ENCODE results near the gene NMNAT2.

The NMNAT2 gene

DNA sequence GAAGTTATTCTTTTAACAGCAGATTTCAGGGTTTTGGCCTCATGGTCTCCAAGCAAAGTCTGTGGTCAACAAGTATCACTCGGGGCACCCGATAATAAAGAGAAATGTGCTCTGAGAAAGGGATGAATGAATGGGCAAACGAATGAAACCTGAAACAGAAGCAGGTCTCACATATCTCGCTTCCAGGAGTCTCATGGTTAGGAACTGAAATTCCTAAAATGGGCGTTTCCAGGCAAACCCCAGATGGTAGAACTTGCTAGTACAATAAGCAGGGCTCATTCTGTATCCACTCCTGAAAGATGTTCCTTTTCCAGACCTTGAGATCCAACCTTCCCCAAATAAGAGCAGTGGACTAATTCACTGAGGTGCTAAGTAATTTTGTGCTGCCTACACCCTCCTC lies 144.9 kb downstream of the NMNAT2 start:
- FAIRE-seq = no peak
- DNase-seq (ENCODE audit: insufficient read length, low spot score) = no peak

DNA sequence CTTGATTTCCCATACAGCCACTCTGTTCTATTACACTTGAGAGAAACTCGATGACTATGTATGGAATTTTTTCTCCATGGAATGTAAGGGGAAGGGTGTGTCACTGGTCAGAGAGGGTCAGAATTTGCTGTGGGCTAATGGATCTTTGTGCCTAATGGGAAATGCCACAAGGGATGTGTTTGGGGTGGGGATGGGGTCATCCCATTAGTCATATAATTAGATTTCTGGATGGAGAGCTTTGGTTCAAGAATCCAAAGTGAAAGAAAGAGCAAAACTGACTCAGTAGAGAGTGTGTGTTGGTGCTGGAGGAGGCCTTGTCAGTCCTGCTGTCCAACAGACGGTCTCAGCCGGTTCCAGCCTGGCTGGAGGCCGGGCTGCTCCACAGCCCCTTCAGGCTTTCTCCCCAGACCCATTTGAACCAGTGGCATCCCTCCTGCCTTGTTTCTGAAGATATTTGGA lies 145.8 kb downstream of the NMNAT2 start:
- no peak for DNase-seq (ENCODE audit: insufficient read length, low spot score)
- no peak for FAIRE-seq

DNA sequence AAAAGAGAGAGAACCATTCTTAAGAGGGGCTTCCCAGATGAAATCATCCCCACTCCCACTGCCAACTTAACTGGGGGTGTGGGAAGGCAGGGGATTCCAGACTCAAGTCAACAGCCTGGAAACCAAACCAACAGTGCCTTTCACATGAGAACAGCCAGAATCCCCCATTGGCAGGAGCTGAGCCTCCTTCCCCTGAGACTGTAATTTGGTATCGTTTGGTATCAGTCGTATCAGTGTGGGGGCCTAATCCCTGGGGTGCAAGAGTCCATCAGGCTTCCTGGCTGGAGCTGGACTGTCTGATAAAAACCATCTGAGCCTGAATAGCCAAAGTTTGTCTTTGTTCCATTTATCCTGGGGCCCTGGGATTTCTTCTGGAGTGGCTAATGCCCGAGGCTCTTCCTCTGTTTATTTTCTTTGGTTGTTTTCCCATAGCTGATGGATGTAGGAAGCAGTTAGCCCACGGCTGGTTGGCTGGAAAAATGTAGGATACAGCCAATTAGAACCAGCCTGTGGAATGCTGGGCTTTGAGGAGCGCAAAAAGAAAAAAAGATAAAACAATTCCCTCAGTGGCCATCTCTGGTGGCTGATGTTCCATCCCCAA lies 147.5 kb downstream of the NMNAT2 start:
- no peak for FAIRE-seq
- DNase-seq (ENCODE audit: insufficient read length, low spot score) = no peak

DNA sequence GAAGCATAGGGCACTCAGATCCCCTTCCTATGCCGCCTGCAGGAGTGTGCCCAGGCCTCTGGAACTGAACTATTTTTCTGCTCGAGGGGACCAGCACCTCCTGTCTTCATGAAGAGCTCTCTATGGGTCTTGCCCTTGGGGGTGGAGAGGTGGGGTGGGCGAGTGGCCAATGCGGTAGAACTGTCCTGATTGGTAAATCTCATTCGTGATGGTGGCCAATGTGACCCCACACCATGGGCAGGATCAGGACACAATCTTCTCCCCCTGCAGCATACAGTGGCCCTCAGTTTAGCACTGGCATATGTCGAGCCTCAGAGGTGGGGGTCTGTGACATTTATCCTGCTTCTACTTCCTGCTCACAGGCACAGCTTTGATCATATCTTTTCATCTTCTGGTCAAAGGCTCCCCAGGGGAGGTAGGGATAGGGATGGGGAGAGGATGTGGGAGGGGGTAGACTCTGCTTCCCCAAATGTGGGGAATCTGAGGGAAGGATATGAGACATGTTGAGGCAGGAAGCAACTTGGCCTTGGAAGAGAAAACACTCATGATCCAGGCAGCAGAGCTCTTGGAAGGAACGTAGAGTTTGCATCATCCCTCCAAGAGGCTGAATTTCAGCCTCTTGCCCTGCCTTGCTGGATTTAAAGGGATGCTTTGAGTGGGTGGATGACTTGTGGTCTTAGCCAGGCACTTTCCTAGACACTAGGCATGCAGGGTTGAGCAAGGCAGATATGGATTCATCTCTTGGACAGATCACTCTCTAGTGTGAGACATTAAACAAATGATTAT lies 150.3 kb downstream of the NMNAT2 start:
- FAIRE-seq (no peak), DNase-seq (ENCODE audit: insufficient read length, low spot score) (no peak)

DNA sequence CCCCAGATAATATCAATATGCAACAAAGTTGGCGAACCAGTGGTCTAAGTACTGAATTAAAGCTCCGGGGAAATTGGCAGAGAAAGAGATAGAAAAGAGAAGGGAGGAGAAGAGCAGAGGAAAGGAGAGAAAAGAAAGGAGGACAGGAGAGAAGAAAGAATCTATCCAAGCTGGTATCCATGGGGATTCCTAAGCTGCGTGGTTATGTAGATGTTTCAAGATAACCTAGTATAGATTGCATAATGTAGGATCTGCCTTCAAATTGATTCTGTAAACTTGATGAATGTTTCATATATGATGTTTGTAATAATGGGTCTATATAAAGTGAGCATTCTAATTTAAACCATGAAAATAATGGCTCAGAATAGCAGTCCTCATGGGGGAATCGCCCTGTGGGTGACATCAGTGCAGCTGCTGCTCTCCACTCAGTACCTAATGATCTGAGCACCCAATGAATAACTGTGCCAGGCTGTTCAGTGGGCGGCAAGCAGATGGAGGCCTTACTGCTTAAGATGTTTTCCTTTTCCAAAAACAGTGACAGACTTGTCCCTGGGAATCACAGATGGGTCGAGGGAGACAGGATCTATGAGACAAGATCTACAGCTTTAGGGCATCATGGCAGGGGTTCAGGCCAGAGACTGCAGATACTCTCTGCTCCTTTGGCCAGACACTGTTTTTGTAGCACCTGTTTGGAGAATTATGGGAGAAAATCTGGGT lies 154.1 kb downstream of the NMNAT2 start:
- no peak for FAIRE-seq
- no peak for DNase-seq (ENCODE audit: insufficient read length, low spot score)

DNA sequence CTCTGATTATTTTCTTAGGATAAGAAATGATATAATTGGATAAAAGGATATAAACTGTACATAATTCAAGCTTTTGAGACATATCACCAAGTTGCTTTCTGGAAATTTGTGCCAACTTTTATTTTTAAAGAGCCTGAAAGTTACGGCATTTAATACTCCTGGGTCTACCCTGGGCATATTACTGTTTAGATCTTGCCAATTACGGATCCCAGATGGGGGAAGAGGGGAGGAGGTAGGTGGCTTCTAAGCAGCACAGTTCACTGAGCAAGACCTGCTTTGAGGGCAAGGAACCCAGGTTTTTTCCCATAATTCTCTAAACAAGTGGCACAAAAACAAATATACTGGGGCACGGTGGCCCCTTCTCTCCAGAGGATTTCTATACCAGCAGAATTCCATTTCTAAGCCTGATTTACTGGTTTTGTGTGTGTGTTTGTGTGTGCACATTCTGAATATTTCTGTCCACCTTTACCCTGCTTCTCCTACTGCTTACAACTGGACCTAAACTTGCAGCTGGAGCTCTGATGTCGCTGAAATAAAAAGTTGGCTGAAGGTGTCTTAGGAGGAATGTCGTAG lies 155.5 kb downstream of the NMNAT2 start:
- FAIRE-seq (no peak), DNase-seq (ENCODE audit: insufficient read length, low spot score) (no peak)

DNA sequence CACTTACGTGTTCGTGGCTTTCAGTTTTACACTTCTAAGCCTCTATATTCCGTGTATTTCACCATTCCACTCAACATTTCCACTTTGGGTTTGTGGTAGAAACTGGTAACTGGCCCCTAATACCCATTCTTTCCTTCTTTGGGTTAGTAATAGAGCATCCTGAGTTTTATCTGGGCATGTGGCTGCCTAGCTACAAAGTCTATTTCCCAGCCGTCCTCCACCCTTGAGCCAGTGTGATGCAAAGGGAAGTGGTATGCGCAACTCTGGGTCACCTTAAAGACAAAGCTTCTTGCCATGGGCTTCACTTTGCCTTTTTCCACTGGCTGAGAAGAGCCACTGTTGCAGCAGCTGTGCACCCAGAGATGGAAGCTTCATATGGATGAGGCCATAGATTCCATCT lies 158.3 kb downstream of the NMNAT2 start:
- DNase-seq (ENCODE audit: insufficient read length, low spot score) (no peak), FAIRE-seq (no peak)

DNA sequence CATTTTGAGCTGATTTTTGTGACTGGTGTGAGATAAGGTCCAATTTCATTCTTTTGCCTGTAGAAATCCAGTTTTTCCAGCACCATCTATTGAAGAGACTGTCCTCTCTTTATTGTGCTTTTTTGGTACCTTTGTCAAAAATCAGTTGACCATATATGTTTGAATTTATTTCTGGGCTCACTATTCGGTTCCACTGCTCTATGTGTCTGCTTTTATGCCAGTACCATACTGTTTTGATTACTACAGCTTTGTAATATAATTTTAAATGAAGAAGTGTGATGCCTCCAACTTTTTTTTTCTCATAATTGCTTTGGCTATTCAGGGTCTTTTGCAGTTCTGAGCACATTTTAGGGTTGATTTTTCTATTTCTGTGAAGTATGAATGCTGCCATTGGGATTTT lies 163.1 kb downstream of the NMNAT2 start:
- DNase-seq (ENCODE audit: insufficient read length, low spot score) (no peak), FAIRE-seq (no peak)

DNA sequence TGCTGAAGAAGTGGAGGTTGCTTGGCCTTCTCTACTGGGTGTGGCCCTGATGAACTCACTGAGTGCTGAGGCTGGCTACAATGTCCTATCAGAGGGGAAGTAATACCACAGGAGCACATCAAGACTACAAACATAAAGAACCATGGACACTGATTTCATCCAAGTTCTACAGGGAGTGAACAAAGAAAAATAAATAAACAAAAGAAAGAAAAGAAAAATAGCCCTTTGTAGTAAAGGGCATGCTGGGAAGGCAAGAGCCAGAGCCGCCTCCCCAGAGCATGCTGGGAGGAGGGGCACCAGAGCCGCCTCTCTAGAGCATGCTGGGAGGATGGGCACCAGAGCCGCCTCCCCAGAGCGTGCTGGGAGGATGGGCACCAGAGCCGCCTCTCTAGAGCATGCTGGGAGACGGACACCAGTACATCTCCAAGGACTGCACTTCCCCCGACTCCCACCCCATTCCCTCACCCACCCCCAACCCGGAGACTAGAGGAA lies 166.2 kb downstream of the NMNAT2 start:
- FAIRE-seq (no peak), DNase-seq (ENCODE audit: insufficient read length, low spot score) (no peak)

DNA sequence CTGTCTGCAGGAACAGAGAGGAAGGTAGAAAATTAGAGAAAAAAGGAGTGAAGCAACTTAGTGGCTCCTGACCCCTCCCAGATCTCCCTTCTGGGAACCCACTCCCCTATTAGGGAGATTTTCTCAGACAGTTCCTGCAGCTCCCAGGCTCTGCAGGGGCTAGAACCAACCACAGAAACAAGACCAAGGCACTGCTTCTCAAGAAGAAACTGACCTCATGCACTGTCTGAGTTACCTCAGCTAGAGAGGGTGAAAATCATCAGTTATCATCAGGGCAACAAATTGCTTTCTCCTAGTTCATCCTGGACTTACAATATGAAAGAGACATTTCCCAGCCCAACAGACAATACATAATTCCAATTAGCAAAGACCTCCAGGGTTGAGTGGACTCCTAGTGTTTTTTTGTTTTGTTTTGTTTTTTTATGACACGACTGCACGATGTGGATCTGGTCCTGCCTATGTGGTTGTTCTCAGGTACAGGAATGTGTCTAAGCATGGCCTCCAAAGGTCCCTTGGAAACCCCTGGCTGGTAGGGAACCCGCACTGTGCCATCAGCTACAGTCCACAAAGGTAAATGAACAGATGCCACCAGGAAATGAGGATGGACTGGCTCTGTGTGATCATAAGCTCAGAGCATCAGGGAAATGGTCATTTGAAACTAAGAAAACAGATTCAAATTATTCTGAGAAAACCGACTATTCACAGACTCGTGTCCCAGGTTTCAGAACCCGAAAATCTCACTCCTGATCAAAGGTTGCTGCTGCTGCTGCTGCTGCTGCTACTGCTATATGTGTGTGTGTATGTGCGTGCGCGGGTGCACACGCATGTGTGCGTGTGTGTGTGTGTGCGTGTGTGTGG lies 166.8 kb downstream of the NMNAT2 start:
- FAIRE-seq = no peak

DNA sequence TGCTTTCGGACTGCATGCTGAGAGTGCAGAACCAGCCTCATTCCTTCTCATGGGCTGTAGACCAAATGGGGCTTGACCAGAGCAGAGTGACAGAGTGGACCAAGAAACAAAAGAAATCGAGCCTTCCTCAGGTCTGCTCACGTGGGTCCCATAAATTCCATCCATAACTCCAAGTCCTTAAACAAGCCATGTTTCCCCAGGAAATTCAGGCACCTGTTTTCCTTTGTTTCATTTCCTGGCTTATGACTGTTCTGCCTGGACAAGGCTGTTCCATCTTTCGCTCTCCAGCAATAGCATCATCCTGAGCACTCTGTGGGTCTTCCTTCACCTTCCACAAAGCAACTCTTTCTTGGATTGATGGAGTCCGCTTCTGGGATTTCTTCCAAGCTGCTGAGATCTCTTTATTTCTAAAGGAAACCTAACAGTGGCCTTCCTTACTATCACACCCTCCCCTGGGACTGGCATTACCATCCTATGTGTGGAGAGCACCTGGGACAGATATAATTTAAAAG lies 168.2 kb downstream of the NMNAT2 start:
- FAIRE-seq (no peak), DNase-seq (ENCODE audit: insufficient read length, low spot score) (no peak)

More for the DNA sequence above, 166.8 kb downstream of the NMNAT2 start:
- no peak for DNase-seq (ENCODE audit: insufficient read length, low spot score)

DNA sequence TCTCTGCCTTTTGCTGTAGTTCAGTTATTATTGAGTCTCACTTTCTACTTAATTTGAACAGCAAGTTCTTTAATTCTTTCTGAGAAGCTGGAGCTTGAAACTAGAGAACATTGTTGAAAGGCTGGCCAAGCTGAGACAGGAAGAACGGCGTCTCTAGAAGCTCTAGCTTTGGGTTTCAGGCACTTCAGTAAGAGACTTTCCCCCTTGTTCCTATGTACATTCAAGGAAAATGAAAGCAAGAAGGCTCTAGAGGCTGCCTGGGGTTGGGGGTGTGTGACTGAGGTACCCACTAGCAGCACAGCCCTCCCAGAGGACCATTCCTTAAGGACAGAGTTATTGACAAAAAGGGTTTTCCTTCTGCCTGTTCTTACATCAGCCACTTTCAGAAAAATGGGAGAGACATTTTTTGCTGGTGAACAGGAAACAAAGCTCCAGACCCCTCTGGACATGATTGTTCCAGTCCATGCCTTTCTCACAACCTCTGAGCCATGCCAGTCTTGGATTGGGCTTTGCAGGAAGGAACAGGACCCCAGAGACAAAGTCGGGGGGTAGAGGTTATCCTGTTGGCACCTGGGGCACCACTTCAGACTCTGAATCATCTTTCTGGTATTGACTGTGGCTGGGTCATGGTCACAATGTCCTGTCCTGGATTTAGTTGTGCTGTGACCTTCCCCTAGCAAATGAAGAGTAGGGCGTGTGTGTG lies 169.0 kb downstream of the NMNAT2 start:
- FAIRE-seq (no peak), DNase-seq (ENCODE audit: insufficient read length, low spot score) (no peak)

DNA sequence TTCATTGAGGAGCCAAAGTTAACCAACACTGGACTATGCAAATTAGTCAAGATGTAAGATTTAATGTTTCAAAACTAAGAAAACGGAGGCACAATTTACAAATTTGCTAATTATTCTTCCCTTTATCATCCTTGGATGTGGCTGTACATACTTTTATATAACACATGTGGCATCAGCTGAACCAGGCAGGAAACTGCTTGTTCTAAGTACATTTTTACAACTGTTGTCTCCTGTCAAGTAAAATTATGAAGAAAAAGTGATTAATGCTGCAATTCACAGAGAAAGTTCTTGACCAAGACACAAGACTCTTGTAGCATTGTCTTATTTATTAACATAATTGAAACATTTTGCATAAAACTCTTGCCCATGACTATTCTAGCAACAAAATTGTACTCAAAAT lies 170.2 kb downstream of the NMNAT2 start:
- FAIRE-seq = no peak

DNA sequence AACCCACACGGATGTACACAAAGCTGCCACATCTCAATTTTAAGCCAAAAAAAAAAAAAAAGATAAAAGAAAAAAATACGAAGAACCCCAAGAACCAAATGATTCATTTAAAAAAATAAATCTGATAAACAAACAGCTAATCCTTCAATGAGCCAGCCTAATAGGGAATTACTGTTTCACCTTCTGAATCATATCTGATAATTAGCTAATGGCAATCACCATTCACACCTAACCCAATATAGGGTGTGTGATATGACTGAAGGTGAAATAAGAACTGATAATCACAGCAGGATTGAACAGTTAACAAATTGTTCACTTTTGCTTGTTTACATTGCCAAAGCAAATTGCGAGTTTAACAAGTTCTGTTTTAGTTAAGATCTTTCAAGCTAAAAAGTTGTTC lies 170.7 kb downstream of the NMNAT2 start:
- no peak for FAIRE-seq
- no peak for DNase-seq (ENCODE audit: insufficient read length, low spot score)

More for the DNA sequence above, 170.2 kb downstream of the NMNAT2 start:
- DNase-seq (ENCODE audit: insufficient read length, low spot score) = no peak

DNA sequence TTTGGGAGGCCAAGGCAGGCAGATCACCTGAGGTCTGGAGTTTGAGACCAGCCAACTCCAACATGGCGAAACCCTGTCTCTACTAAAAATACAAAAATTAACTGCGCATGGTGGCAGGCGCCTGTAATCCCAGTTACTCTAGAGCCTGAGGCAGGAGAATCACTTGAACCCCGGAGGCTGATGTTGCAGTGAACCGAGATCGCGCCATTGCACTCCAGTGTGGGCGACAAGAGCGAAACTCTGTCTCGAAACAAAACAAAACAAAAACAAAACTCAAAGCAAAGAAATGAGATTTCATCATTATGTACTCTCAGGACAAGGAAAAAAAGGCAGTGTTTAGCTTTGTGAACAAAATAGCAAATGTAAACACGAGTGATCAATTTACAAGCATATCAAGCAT lies 171.1 kb downstream of the NMNAT2 start:
- no peak for DNase-seq (ENCODE audit: insufficient read length, low spot score)
- FAIRE-seq = no peak

DNA sequence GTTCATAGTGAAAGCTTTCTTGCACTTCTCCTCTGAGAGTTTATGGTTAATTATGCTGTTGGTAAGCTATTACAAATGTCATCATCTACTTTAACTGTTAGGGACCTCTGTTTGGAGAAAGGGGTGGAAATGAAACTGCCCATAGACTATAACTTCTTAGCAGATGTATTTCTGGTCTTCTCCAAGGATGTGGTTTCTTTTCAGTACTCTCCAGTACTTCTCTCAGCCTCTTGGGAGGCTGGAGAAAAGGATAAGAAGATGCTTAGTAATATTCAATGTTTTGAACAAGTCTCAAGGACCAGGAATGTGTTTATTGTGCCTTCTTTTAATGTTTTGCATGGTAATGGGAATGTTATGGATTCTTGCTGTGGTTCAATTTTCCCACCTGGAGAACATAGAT lies 171.7 kb downstream of the NMNAT2 start:
- FAIRE-seq (no peak), DNase-seq (ENCODE audit: insufficient read length, low spot score) (no peak)

DNA sequence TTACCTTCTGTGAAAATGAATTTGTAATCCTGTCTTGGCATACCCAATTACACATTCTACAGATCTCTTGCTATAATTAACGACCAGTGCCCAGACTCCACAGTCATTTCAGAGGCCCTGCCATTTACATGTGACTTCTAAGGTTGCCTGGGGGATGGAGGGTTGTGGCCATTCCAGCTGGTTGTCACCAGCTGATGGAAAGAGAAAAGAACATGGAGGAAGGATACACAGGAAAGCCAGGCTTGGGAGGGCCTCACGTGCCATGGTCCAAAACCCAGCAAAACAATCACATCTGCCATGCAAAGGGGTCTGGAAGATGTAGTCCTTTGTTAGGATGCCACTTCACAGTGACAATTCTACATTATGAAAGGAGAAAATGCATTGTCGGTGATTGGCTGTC lies 172.8 kb downstream of the NMNAT2 start:
- no peak for FAIRE-seq

DNA sequence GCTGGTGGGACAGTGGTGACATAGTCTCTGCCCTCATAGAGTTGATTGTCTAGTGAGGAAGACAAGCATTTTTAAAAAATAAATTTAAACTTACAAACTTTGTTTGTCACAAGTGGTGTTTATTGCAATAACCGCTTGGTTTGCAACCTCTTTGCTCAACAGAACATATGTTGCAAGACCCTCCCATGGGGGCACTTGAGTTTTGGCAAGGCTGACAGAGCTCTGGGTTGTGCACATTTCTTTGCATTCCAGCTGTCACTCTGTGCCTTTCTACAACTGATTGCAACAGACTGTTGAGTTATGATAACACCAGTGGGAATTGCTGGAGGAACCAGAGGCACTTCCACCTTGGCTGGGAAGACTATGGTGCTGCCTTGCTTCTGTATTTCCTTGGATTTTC lies 173.7 kb downstream of the NMNAT2 start:
- DNase-seq (ENCODE audit: insufficient read length, low spot score) (no peak), FAIRE-seq (no peak)

More for the DNA sequence above, 172.8 kb downstream of the NMNAT2 start:
- no peak for DNase-seq (ENCODE audit: insufficient read length, low spot score)

All from GM19239 (cell line).